Measurements from ENCODE around the gene TUBA4B.

Gene TUBA4B

DNA sequence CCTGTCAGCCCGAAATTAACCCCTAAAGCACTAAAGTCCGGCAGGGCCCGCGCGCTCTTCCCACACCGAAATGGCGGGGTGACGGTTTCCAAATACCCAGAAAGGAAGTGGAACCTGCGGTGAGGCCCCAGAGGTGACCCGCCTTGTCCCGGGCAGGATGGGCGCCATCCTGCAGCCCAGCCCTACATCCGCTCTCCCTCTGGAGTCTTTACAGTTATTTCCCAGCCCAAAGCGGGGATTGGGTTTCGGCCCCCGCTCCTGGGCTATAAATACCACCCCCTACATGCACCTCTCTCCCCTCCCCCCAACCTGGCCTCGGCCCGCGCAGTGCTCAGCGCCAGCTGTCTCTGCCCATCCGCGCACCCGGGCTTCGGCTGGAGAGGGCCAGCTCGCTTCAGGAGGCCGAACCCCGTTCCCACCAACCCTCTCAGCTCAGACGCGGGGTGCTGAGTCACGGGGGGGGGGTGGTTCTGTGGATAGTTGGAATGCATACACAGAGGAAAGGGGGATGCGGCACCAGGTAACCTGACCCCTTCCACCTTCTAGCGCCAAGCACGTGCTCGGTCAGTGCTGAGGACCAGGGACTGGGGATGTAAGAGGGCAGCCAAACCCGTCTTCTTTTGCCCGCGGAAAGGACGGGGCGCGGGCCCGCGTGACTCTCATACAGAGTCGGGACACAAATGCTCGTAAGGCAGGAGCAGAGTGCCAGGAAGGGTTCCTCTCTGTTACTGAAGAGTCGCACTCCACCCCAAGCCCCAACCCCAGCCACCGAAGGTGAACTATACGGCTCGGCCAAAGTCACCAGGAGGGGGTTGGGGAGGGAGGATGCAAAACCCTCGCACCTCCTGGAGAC lies at the start of gene TUBA4B:
Gene TUBA4B (plus strand): TSS at position 344 of the 853 bp plus-strand sequence. CDS start 165 bp downstream, at position 509.
- peak; percentile 69 for DNase-seq

- DNase-seq, result no peak
Observed at GRCh38 chr2:219204425-219205164, 48.4 kb upstream of the TUBA4B start.

- DNase-seq, result no peak
Observed at GRCh38 chr2:219205165-219205538, 47.9 kb upstream of the TUBA4B start.

DNA sequence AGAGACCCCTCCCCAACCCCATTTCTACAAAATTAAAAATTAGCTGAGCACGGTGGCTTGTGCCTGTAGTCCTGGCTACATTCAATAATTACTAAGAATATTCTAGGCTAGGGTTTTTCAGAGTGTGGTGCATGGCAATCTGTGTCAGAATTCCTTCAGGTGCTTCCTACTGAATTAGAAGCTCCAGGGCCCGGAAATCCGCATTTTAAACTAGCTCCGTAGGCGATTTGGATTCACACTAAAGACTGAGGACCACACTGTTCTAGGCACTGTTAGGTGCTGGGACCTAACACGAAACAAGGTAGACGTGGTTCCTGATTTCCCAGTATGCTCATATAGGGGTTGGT lies 47.1 kb upstream of the TUBA4B start:
- DNase-seq, result no peak

GRCh38 chr2:219206328-219207133 lies 46.5 kb upstream of the TUBA4B start, which contains the start of gene ZFAND2B:
Gene ZFAND2B (plus strand): TSS chr2:219206782. CDS start chr2:219206988, 206 bp downstream.
- DNase-seq, result peak; percentile 95

DNA sequence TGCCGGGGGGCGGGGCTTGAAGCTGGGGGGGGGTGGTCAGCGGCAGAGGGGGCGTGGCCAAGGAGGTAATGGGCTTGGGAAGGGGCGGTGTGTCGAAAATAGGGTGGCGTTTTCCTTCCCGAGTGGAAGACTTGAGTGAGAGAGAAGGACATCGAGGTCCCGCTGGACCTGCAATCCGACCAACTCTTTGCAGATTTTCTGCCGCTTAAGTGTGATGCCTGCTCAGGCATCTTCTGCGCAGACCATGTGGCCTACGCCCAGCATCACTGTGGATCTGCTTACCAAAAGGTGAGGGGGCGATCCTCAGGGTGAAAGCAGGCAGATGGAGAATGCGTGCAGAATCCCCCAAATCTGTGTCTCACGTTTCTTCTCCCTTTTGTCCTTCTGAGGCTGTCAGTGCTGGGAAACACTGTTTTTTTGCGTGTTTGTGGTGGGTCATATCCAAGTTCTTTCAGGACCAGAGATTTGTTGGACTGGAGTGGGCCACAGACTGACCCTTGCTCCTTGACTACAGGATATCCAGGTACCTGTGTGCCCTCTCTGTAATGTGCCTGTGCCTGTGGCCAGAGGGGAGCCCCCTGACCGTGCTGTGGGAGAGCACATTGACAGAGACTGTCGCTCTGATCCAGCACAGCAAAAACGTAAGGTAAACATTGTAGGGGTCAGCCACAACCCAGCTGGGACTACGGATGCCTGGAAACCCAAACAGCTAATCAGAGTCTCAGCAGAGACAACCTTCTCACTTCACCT lies 45.7 kb upstream of the TUBA4B start:
- DNase-seq, result peak; percentile 33

GRCh38 chr2:219207884-219208740 lies 44.9 kb upstream of the TUBA4B start:
- DNase-seq, result peak; percentile 45

GRCh38 chr2:219209236-219210195 lies 43.5 kb upstream of the TUBA4B start:
- DNase-seq, result no peak

DNA sequence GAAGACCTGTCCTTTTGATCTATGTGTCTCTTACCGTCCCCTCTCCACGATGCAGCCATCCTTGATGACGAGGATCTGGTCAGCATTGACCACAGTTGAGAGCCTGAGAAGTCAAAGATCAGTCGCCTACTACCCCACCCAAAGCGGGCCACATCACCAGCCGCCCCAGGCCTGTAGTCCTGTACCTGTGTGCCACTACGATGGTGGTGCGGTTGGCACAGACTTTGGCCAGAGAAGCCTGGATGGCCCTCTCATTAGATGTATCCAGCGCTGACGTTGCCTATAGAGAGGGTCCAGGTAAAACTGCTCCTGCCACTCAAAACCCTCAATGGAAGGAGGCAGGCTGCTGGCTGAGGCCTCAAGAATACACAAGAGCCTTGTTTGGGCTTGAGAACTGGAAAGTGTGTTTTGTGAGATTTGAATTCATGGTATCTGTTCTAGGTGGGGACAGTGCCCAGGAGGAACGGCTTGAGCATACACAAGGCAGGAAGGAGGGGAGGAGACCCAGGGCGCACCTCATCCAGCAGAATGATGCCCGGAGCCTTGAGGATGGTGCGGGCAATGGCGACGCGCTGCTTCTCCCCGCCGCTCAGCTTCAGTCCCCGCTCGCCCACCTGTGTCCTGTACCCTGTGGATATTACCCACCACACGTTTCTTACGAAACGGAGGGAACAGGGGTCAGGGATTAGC lies 42.7 kb upstream of the TUBA4B start:
- DNase-seq, result no peak

- DNase-seq, result no peak
Observed at GRCh38 chr2:219210886-219211362, 42.1 kb upstream of the TUBA4B start.

GRCh38 chr2:219213026-219213415 lies 40.0 kb upstream of the TUBA4B start:
- no peak for DNase-seq

DNA sequence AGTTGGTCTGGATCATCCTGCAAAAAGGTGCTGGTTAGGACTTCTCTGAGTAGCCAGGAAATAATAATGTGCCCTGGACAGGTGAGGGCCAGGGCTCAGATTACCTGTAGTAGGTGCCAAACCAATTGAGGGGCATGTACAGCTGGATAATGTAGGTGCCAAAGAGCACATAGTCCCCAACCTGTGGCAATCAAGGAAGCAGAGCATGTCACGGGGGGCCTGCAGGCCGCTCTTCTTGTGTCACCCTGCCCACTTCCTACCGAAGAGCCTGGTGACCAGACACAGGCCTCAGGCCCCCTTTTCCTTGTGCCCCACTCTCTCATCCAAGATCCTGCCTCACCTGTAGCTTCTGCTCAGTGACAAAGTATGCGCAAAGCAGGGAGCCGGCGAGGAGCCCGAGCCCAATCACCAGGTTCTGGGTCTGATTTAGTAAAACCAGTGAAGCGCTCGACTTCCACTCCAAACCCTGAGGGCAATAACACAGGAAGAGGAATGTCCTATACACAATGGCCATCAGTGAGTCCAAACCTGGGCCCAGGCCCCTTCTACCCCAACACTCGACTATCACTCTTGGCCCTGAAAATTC lies 39.5 kb upstream of the TUBA4B start:
- no peak for DNase-seq

- no peak for DNase-seq
Observed at GRCh38 chr2:219214141-219214540, 38.9 kb upstream of the TUBA4B start.

- DNase-seq, result no peak
Observed at GRCh38 chr2:219214786-219215185, 38.3 kb upstream of the TUBA4B start.

DNA sequence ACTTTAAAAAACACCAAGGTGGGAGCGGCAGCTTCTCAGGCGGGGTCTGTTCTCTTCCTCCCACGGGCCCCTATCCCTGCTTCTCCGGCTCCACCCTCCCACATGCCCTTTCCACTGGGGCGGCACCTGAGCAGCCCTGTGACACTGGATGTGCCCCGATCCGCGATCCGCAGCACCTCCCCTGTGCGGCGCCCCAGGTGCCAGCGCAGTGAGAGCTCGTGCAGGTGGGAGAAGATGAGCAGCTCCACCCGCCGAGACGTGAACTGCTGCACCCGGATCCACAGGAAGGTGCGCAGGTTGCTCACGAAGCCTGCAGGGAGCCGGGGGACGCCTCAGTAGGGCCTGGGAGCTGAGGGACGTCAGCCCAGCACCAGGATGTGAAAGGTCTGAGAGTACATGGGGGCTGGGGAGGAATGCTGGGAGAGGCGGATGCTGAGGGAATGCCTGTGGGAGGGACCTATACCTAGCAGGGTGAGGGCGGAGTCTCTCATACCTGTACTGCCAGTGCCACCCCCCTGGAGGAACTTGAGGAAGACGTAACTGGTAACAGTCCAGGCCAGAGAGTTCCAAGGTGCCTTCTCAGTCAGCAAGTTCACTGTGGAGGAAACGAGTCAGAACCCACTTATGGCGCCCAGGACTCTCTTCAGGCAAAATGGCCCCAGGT lies 37.0 kb upstream of the TUBA4B start:
- no peak for DNase-seq

DNA sequence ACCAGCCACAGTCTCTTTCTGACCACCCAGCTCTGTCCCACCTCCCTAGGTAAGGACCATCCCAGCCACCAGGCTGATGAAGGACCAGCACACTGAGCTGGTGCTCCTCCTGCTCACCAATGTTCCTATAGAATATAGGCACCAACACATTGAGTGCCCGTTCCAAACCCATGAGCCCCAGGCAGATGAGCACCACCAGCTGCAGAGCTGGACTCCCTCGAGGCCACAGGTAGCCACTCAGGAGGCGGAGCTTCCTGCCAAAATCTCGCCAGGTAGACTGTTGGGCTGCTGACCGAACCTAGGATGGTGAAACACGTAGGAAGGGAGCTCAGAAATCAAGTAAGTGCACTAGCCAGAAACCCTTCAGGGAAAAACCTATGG lies 36.5 kb upstream of the TUBA4B start:
- DNase-seq, result no peak

- peak; percentile 85 for DNase-seq
Observed at GRCh38 chr2:219218217-219218731, 34.8 kb upstream of the TUBA4B start.

All from DMS53 (cell line).